Activated CD4-positive, alpha-beta T cell treated with anti-CD3 and anti-CD28 coated beads, Interleukin-2, Interleukin-6, amounts not matched to agents 100 ng/mL and 50 ng/mL, durations not matched to agents 16 hours and 8 hours (primary cell): ENCODE results near the gene SNAPC1.
"Not testable (repeated sequence)": the region's sequence is repeated elsewhere in the genome, so short reads cannot be mapped to it uniquely, and the experiment has no call there.

Experiments
- DNase-seq: peaks from one replicate; pipeline ENCODE4 v3.0.0-alpha.2; 2020

Gene SNAPC1

GRCh38 chr14:61761959-61762786 is at the start of gene SNAPC1:
TSS of gene SNAPC1 (plus strand) at chr14:61762420. CDS start at chr14:61762461, 41 bp downstream.
- peak; percentile 98 for DNase-seq

- no peak for DNase-seq
Measured at GRCh38 chr14:61713724-61714437, 48.3 kb upstream of the SNAPC1 start.

- no peak for DNase-seq
Measured at GRCh38 chr14:61716956-61717355, 45.3 kb upstream of the SNAPC1 start.

DNA sequence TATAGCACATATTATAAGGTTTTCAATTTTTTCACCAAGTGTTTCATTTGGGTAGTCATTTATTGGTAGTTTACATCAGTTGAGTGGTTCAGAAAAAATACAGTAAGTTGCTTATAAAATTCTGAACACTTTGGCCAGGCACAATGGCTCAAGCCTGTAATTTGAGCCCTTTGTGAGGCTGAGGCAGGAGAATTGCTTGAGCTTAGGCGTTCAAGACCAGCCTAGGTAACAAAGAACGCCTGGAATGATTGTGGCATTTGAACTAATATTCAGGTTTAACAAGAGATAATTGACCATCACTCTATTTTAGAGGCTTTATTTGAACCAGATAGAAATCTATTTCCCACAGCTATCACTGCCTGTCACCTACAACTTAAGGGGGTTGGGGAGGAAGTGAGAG is 44.2 kb upstream of the SNAPC1 start:
- no peak for DNase-seq

DNA sequence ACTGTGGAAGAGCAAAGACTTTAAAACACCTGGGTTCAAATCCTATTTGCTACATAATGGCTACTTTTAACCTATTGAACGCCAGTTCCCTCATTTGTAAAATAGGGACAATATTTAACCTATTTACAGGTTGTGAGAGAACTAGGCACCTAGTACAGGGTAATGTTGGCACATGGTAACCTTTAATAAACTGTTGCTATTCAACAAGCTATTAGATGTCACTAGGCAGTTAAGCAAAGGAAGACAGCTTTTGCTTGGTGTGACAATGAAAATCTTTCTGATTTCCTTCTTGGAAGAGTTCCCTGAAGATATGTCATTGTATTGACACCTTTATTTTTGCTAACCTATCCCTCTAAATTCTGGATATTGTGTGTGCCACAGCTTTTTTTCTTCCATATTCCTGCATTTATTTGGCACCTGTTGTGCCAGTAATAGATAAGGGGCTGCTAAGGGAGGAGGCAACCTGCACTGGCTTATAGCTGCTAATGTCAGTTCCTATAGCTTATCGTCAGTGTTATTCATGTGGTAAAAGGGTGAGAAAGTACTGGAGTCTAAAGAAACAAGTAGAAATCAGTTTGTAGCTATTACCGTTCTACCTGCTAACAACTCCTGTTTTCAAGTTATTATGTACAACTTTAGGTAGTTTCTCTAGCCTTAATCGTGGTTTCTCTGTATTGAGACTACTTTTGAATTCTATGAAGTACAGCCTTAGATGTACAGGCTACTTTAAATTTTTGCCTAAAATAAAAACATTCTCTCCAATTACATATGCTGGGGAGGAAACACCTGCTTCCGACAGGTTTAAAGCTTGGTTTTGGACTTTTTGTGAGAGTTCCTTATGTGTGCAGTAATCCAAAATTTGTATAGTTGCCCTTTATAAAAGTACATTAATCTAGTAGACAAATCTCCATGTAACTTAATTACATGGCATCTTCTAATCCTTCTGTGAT is 42.6 kb upstream of the SNAPC1 start:
- DNase-seq: no peak

DNA sequence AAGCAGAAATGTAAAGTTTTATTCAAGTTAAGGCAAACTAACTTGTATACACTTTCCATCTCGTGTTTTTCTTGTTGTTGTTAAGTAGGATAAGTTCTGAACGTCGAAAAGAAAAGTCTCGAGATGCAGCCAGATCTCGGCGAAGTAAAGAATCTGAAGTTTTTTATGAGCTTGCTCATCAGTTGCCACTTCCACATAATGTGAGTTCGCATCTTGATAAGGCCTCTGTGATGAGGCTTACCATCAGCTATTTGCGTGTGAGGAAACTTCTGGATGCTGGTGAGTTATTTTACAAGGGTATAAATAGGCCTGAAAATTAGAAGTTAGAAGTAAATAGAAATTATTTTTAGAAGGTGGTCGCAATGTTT is 41.9 kb upstream of the SNAPC1 start:
- DNase-seq: no peak

DNA sequence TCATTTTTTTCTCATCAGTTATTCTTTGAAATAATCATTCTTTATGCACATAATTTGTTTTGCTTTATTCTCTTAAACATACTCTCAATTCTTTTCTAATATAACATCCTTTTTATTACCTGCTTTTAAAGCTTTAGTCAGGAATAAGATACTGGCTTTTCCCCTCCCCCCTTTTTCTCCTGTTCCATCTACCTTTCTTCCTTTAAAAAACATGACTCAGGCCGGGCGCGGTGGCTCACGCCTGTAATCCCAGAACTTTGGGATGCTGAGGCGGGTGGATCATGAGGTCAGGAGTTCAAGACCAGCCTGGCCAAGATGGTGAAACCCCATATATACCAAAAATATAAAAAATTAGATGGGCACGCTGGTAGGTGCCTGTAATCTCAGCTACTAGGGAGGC is 41.5 kb upstream of the SNAPC1 start:
- DNase-seq: no peak

- no peak for DNase-seq
Measured at GRCh38 chr14:61724133-61724532, 38.1 kb upstream of the SNAPC1 start.

GRCh38 chr14:61726778-61727658 is 35.2 kb upstream of the SNAPC1 start:
- no peak for DNase-seq

GRCh38 chr14:61730756-61731373 is 31.4 kb upstream of the SNAPC1 start:
- DNase-seq: no peak

- no peak for DNase-seq
Measured at GRCh38 chr14:61733972-61734371, 28.2 kb upstream of the SNAPC1 start.

DNA sequence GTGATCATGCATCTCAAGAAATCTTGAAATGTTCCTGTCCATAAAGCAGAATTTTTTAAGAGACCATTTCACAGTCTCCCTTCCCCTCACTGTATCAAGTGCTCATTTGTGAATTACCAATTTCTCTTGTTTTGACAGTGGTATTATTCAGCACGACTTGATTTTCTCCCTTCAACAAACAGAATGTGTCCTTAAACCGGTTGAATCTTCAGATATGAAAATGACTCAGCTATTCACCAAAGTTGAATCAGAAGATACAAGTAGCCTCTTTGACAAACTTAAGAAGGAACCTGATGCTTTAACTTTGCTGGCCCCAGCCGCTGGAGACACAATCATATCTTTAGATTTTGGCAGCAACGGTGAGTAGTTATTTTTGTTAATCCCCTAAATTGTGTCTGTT is 25.5 kb upstream of the SNAPC1 start:
- peak; percentile 51 for DNase-seq

DNA sequence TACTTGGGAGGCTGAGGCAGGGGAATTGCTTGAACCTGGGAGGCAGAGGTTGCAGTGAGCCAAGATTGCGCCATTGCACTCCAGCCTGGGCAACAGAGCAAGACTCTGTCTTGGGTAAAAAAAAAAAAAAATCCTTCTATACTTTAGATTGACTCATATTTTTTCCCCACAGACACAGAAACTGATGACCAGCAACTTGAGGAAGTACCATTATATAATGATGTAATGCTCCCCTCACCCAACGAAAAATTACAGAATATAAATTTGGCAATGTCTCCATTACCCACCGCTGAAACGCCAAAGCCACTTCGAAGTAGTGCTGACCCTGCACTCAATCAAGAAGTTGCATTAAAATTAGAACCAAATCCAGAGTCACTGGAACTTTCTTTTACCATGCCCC is 24.3 kb upstream of the SNAPC1 start:
- DNase-seq: no peak

- DNase-seq: no peak
Measured at GRCh38 chr14:61739133-61739532, 23.1 kb upstream of the SNAPC1 start.

DNA sequence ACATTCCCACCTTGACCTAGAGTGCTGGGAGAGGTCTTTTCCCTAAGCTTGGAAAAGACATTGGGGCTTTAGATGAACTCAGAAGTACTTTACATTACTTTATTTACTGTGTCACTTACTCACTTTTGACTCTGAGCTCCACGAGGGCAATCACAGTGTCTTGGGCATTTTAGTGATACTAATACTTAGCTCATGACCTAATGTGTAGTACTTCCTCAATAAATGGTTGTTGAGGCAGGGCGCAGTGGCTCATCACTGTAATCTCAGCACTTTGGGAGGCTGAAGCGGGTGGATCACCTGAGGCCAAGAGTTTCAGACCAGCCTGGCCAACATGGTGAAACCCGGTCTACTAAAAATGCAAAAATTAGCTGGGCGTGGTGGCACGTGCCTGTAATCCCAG is 19.8 kb upstream of the SNAPC1 start:
- DNase-seq: no peak

DNA sequence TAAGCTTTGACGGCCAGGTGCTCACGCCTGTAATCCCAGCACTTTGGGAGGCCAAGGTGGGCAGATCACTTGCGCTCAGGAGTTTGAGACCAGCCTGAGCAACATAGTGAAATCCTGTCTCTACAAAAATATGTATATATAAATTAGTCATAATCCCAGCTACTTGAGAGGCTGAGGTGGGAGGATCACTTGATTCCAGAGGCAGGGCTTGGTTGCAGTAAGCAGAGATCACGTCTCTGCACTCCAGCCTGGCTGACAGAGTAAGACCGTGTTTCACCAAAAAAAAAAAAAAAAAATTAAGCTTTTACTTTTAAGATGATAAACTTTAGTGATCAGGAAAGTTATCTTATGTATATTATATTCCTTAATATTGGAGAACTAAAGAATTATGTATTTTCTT is 18.0 kb upstream of the SNAPC1 start:
- no peak for DNase-seq

DNA sequence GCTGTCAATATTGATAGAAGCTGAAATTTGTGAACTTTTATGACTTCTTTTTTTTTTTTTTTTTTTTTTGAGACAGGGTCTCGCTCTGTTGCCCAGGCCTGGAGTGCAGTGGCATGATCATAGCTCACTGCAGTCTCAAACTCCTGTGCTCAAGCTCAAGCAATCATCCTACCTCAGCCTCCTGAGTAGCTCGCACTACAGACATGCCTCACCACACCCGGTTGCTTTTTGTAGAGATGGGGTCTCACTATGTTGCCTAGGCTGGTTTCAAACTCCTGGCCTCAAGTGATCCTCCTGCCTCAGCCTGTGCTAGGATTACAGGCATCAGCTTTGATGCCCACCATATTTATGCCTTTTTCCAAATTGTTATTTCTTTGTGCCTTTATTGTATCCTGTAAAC is 15.9 kb upstream of the SNAPC1 start:
- not testable (repeated sequence) for DNase-seq

DNA sequence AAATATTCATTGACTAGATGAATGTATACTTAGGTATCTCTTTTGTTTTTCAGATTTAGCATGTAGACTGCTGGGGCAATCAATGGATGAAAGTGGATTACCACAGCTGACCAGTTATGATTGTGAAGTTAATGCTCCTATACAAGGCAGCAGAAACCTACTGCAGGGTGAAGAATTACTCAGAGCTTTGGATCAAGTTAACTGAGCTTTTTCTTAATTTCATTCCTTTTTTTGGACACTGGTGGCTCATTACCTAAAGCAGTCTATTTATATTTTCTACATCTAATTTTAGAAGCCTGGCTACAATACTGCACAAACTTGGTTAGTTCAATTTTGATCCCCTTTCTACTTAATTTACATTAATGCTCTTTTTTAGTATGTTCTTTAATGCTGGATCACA is 15.3 kb upstream of the SNAPC1 start:
- DNase-seq: no peak

GRCh38 chr14:61747342-61747741 is 14.9 kb upstream of the SNAPC1 start:
- DNase-seq: no peak

DNA sequence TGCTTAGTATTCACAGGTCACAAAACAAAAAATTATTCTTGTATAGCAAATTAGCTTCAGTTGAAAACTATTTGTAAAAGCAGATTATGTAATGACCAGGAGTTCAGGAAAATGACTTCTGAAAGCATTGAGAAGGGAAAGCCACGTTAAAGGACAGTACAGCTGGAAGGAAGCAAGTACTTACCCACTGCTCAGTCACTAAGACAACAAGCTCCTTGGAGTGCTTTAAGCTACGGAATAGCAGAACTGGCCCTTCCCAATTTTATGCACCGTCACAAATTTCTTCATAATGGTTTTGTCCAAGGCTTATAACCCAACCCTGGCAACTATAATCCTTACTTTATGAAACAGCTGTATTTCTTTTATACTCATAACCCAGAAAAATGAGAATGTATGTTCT is 13.0 kb upstream of the SNAPC1 start:
- DNase-seq: no peak

GRCh38 chr14:61749867-61750266 is 12.4 kb upstream of the SNAPC1 start:
- no peak for DNase-seq
